HG03139 (cell line): ENCODE data around the gene DCLK3.

Experiments
- ATAC-seq: cut with Tn5 transposase; IDR thresholded peaks from one replicate; pipeline ENCODE4 v1.9.1; 2021; ENCODE audit not compliant: unreplicated experiment

DCLK3 gene

GRCh38 chr3:36765104-36765503 is 751 bp upstream of the DCLK3 start:
- no peak for ATAC-seq

GRCh38 chr3:36764704-36765038 is 318 bp upstream of the DCLK3 start:
- no peak for ATAC-seq

- no peak for ATAC-seq
These were observed 1.2 kb downstream of the DCLK3 start for GRCh38 chr3:36762918-36763849.

GRCh38 chr3:36761779-36762178 is 2.6 kb downstream of the DCLK3 start:
- no peak for ATAC-seq

GRCh38 chr3:36756269-36756668 is 8.1 kb downstream of the DCLK3 start:
- no peak for ATAC-seq

- no peak for ATAC-seq
These were observed 13.0 kb downstream of the DCLK3 start for GRCh38 chr3:36751326-36751725.

- ATAC-seq = no peak
These were observed 13.6 kb downstream of the DCLK3 start for GRCh38 chr3:36750737-36751136.

- ATAC-seq = no peak
These were observed 19.6 kb downstream of the DCLK3 start for GRCh38 chr3:36744763-36745162.

GRCh38 chr3:36743826-36744225 is 20.5 kb downstream of the DCLK3 start:
- no peak for ATAC-seq

GRCh38 chr3:36741285-36741684 is 23.1 kb downstream of the DCLK3 start:
- ATAC-seq = no peak

- ATAC-seq = no peak
These were observed 23.6 kb downstream of the DCLK3 start for GRCh38 chr3:36740787-36741186.

GRCh38 chr3:36738702-36739101 is 25.7 kb downstream of the DCLK3 start:
- no peak for ATAC-seq

- ATAC-seq = no peak
These were observed 28.1 kb downstream of the DCLK3 start for GRCh38 chr3:36736301-36736700.

GRCh38 chr3:36734742-36735141 is 29.6 kb downstream of the DCLK3 start:
- ATAC-seq = no peak

GRCh38 chr3:36733723-36734122 is 30.6 kb downstream of the DCLK3 start:
- ATAC-seq = no peak

- ATAC-seq = no peak
These were observed 31.1 kb downstream of the DCLK3 start for GRCh38 chr3:36733162-36733696.

- no peak for ATAC-seq
These were observed 33.4 kb downstream of the DCLK3 start for GRCh38 chr3:36730966-36731365.

- ATAC-seq = no peak
These were observed 34.9 kb downstream of the DCLK3 start for GRCh38 chr3:36729204-36730056.

- ATAC-seq = no peak
These were observed 49.8 kb downstream of the DCLK3 start for GRCh38 chr3:36714343-36715086.

- ATAC-seq = no peak
These were observed 50.4 kb downstream of the DCLK3 start for GRCh38 chr3:36713904-36714303.

GRCh38 chr3:36710606-36711005 is 53.7 kb downstream of the DCLK3 start:
- ATAC-seq = no peak
